PC-9 (cell line): Measurements from ENCODE around the gene CAND1. TPM values are rescaled to one million over a fixed set of nuclear protein-coding genes. Genes with fewer than 3 reads are reported as not detected.

ENCODE experiments used
- BruUV-seq: library from RNA; stranded (reverse); fragments of 400-500 nt; replicated peaks from 2 replicates; lab custom pipeline; 2021; lab: Mats Ljungman, UMichigan
- CTCF ChIA-PET: fragments of 300-600 bp; sonication (Branson Sonifier 250); formaldehyde crosslinking; loops from one replicate; lab custom pipeline; 2022; ENCODE audit warnings: antibody characterized with exemption; lab: Charles Lee
- POLR2A ChIA-PET: fragments of 300-600 bp; sonication (Branson Sonifier 250); formaldehyde crosslinking; loops from one replicate; lab custom pipeline; 2022; ENCODE audit warnings: antibody characterized with exemption; ENCODE audit not compliant: unreplicated experiment; lab: Charles Lee
- DNase-seq, 2 experiments: peaks; one replicate each; pipeline versions ENCODE4 v3.0.0 to v3.0.0-alpha.2; 2015 to 2022; ENCODE audit warnings: mixed read lengths in 1 of 2
- H2AFZ ChIP-seq: fragments of 200-600 bp; sonication (generic); 2 replicates; pipeline ENCODE4 v1.8.1; 2017; ENCODE audit warnings: antibody characterized with exemption
- H3F3A ChIP-seq: fragments of 200-600 bp; sonication (generic); 2 replicates; pipeline ENCODE4 v1.8.1; 2017; ENCODE audit warnings: antibody characterized with exemption, mild to moderate bottlenecking, low read depth; ENCODE audit not compliant: insufficient read depth
- H3K27ac ChIP-seq: fragments of 200-600 bp; sonication (generic); 2 replicates; pipeline ENCODE4 v1.6.1; 2016; ENCODE audit warnings: mixed run types
- H3K27me3 ChIP-seq: fragments of 200-600 bp; sonication (generic); 2 replicates; pipeline ENCODE4 v1.6.1; 2016; ENCODE audit warnings: low read depth, mixed run types; ENCODE audit not compliant: insufficient read depth
- H3K36me3 ChIP-seq: fragments of 200-600 bp; sonication (generic); 2 replicates; pipeline ENCODE4 v1.6.1; 2016; ENCODE audit warnings: low read depth, mixed run types
- H3K4me1 ChIP-seq: fragments of 200-600 bp; sonication (generic); replicated peaks from 2 replicates; pipeline ENCODE4 v1.6.1; 2016; ENCODE audit warnings: mixed run types; ENCODE audit not compliant: insufficient read depth
- H3K4me2 ChIP-seq: fragments of 200-600 bp; sonication (generic); 2 replicates; pipeline ENCODE4 v1.6.1; 2017; ENCODE audit warnings: mixed run types
- H3K4me3 ChIP-seq: fragments of 200-600 bp; sonication (generic); 2 replicates; pipeline ENCODE4 v1.6.1; 2016; ENCODE audit warnings: mixed run types
- H3K79me2 ChIP-seq: fragments of 200-600 bp; sonication (generic); 2 replicates; pipeline ENCODE4 v1.6.1; 2017; ENCODE audit warnings: low read depth, mixed run types
- H3K9me2 ChIP-seq: fragments of 200-600 bp; sonication (generic); 2 replicates; pipeline ENCODE4 v1.8.1; 2017; ENCODE audit warnings: mild to moderate bottlenecking; ENCODE audit not compliant: insufficient read depth
- H3K9me3 ChIP-seq: fragments of 200-600 bp; sonication (generic); 2 replicates; pipeline ENCODE4 v1.8.1; 2016; ENCODE audit warnings: low read depth; ENCODE audit not compliant: insufficient read depth
- H4K20me1 ChIP-seq: fragments of 200-600 bp; sonication (generic); 2 replicates; pipeline ENCODE4 v1.8.1; 2017; ENCODE audit not compliant: insufficient read depth
- EZH2 ChIP-seq: fragments of 200-600 bp; sonication (generic); IDR thresholded peaks from 2 replicates; pipeline ENCODE4 v1.8.0; 2017; ENCODE audit warnings: antibody characterized with exemption, low read depth
- intact Hi-C: fragments of 100-400 bp; cut with micrococcal nuclease; formaldehyde crosslinking; loops from one replicate; pipeline ENCODE4 v1.10.0; 2022; ENCODE audit not compliant: unreplicated experiment
- total RNA-seq: library from RNA; stranded (reverse); gene quantifications from 2 replicates; pipeline ENCODE4 v1.2.3, GENCODE V29; 2021
- TF ChIP-seq, protein P1 (sequence below): fragments of 200-600 bp; sonication (generic); conservative IDR thresholded peaks from 2 replicates; pipeline ENCODE4 v1.6.1; 2017; ENCODE audit warnings: mixed run types, antibody characterized with exemption, mild to moderate bottlenecking, moderate library complexity

Gene CAND1
- total RNA-seq, 1 experiment from 2014 or later = 169 TPM

- intact Hi-C loops = loop anchor here (2.0 to 10.0 kb wide), 3 partner anchors 158 to 534 kb away; no protein-coding TSS in a partner anchor
- ChIA-PET POLR2A (no interaction called here), CTCF (no interaction called here)
- H3K27ac ChIP-seq = no peak overlapping the region
- H3K4me3 ChIP-seq = no peak overlapping the region
- H3K4me1 ChIP-seq = no peaks in the 10 kb centered on the region
- no peak overlapping the region for H3K4me2 ChIP-seq
- no peaks in the 10 kb centered on the region for H3K36me3 ChIP-seq
- no peak for DNase-seq
- no peak for TF ChIP-seq EZH2
- TF ChIP-seq, protein P1, sequence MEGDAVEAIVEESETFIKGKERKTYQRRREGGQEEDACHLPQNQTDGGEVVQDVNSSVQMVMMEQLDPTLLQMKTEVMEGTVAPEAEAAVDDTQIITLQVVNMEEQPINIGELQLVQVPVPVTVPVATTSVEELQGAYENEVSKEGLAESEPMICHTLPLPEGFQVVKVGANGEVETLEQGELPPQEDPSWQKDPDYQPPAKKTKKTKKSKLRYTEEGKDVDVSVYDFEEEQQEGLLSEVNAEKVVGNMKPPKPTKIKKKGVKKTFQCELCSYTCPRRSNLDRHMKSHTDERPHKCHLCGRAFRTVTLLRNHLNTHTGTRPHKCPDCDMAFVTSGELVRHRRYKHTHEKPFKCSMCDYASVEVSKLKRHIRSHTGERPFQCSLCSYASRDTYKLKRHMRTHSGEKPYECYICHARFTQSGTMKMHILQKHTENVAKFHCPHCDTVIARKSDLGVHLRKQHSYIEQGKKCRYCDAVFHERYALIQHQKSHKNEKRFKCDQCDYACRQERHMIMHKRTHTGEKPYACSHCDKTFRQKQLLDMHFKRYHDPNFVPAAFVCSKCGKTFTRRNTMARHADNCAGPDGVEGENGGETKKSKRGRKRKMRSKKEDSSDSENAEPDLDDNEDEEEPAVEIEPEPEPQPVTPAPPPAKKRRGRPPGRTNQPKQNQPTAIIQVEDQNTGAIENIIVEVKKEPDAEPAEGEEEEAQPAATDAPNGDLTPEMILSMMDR = no peak
- no TSS peak for BruUV-seq
- H3K27me3 ChIP-seq = no peaks in the 10 kb centered on the region
- H3K9me2 ChIP-seq = no peaks in the 10 kb centered on the region
- no peak overlapping the region for H2AFZ ChIP-seq
- no peaks in the 10 kb centered on the region for H4K20me1 ChIP-seq
- no peaks in the 10 kb centered on the region for H3K9me3 ChIP-seq
- H3K79me2 ChIP-seq = no peaks in the 10 kb centered on the region
- no peaks in the 10 kb centered on the region for H3F3A ChIP-seq
Measured at GRCh38 chr12:67223225-67223624, 45.9 kb upstream of the CAND1 start.

GRCh38 chr12:67237231-67237630, 31.9 kb upstream of the CAND1 start:
- no peaks in the 10 kb centered on the region for H3K27me3 ChIP-seq
- H2AFZ ChIP-seq = no peak overlapping the region
- no peak for TF ChIP-seq EZH2
- no TSS peak for BruUV-seq
- ChIA-PET CTCF (no interaction called here), POLR2A (no interaction called here)
- H3K4me1 ChIP-seq = no peaks in the 10 kb centered on the region
- no peak overlapping the region for H3K27ac ChIP-seq
- no peaks in the 10 kb centered on the region for H3K79me2 ChIP-seq
- H3K9me2 ChIP-seq = no peaks in the 10 kb centered on the region
- intact Hi-C loops = no loop called here
- H3K36me3 ChIP-seq = no peaks in the 10 kb centered on the region
- DNase-seq = no peak
- no peaks in the 10 kb centered on the region for H3F3A ChIP-seq
- no peak overlapping the region for H3K4me2 ChIP-seq
- H3K9me3 ChIP-seq = no peaks in the 10 kb centered on the region; the same call in 1 of the 2 replicates
- no peak overlapping the region for H3K4me3 ChIP-seq
- H4K20me1 ChIP-seq = no peaks in the 10 kb centered on the region

DNA sequence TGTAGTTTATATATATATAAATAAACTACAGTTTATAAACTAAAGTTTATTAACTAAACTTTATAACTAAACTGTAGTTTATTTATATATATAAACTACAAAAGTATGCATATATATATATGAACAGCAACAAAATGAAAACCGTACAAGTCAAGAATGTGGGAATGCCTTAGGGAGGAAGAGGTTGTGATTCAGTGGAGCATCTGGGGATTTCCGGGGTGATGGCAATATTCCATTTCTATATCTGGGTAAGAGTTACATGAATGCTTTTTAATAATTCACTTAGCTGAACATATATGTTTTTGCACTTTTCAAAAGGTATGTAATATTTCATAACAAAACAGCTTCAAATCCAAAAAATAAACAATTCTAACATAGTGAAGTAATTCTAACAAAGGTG, 30.1 kb upstream of the CAND1 start:
- H3K4me2 ChIP-seq = no peak overlapping the region
- no peak for TF ChIP-seq EZH2
- TF ChIP-seq, protein P1 = no peak
- no peaks in the 10 kb centered on the region; the same call in 1 of the 2 replicates for H3K9me3 ChIP-seq
- no peaks in the 10 kb centered on the region for H3F3A ChIP-seq
- no peak overlapping the region for H2AFZ ChIP-seq
- H3K27ac ChIP-seq = no peak overlapping the region
- no peak for DNase-seq
- no peaks in the 10 kb centered on the region for H3K36me3 ChIP-seq
- no peaks in the 10 kb centered on the region for H3K9me2 ChIP-seq
- intact Hi-C loops = no loop called here
- H4K20me1 ChIP-seq = no peaks in the 10 kb centered on the region
- CTCF ChIA-PET = interaction anchor here (0.6 kb wide), 1 partner anchor 38 kb away, joined by 3 read pairs; no protein-coding TSS in a partner anchor
- no TSS peak for BruUV-seq
- H3K4me3 ChIP-seq = no peak overlapping the region
- no peaks in the 10 kb centered on the region for H3K27me3 ChIP-seq
- POLR2A ChIA-PET = no interaction called here
- no peaks in the 10 kb centered on the region for H3K79me2 ChIP-seq
- no peaks in the 10 kb centered on the region for H3K4me1 ChIP-seq

GRCh38 chr12:67241482-67241881, 27.7 kb upstream of the CAND1 start:
- TF ChIP-seq, protein P1 = no peak
- no peak for TF ChIP-seq EZH2
- no peaks in the 10 kb centered on the region for H3K9me3 ChIP-seq
- H3K79me2 ChIP-seq = no peaks in the 10 kb centered on the region
- BruUV-seq = no TSS peak
- no peak overlapping the region for H2AFZ ChIP-seq
- H3K27me3 ChIP-seq = no peaks in the 10 kb centered on the region
- H3K4me3 ChIP-seq = no peak overlapping the region
- H4K20me1 ChIP-seq = no peaks in the 10 kb centered on the region
- no peak overlapping the region for H3K4me2 ChIP-seq
- ChIA-PET POLR2A (no interaction called here), CTCF (no interaction called here)
- H3K27ac ChIP-seq = no peak overlapping the region
- no peaks in the 10 kb centered on the region for H3K36me3 ChIP-seq
- intact Hi-C loops = no loop called here
- DNase-seq = no peak
- H3F3A ChIP-seq = no peaks in the 10 kb centered on the region
- H3K4me1 ChIP-seq = no peaks in the 10 kb centered on the region
- no peaks in the 10 kb centered on the region for H3K9me2 ChIP-seq
